Ectodermal cell (in vitro differentiated cells): ENCODE results near the gene ANGPTL7.

Experiments used
- H3K27ac ChIP-seq: 2 replicates; pipeline ENCODE4 v1.7.0; 2013; ENCODE audit warnings: mild to moderate bottlenecking, low read depth, low read length; ENCODE audit not compliant: insufficient read depth, poor library complexity, severe bottlenecking
- H3K27me3 ChIP-seq: 2 replicates; pipeline ENCODE4 v1.7.0; 2013; ENCODE audit warnings: mild to moderate bottlenecking, low read length; ENCODE audit not compliant: insufficient read depth, control insufficient read depth, poor library complexity, severe bottlenecking
- H3K36me3 ChIP-seq: one replicate; pipeline ENCODE4 v1.7.0; 2013; ENCODE audit warnings: low read length; ENCODE audit not compliant: control insufficient read depth, insufficient read depth
- H3K4me1 ChIP-seq: one replicate; pipeline ENCODE4 v1.7.0; 2013; ENCODE audit warnings: low read length; ENCODE audit not compliant: control insufficient read depth, insufficient read depth
- H3K4me3 ChIP-seq: 2 replicates; pipeline ENCODE4 v1.7.0; 2013; ENCODE audit warnings: low read depth, low read length, control low read depth; ENCODE audit not compliant: insufficient read depth
- H3K9me3 ChIP-seq: 2 replicates; pipeline ENCODE4 v1.7.0; 2013; ENCODE audit warnings: mild to moderate bottlenecking, low read length, moderate library complexity; ENCODE audit not compliant: control insufficient read depth
- WGBS, 2 experiments: methylation state at CpG; one replicate each; pipeline ENCODE4 v1.1.7; 2013; ENCODE audit warnings: missing lambda C conversion rate in 2 of 2; 5-methylcytosine and 5-hydroxymethylcytosine counted together

ANGPTL7 gene

GRCh38 chr1:11180342-11180744 is 8.8 kb upstream of the ANGPTL7 start:
- Histone ChIP-seq H3K9me3 (no peaks in the 10 kb centered on the region), H3K4me3 (no peak overlapping the region), H3K36me3 (peaks cover 11% of the 10 kb centered on the region), H3K27ac (no peak overlapping the region), H3K4me1 (peaks cover 35% of the 10 kb centered on the region), H3K27me3 (no peaks in the 10 kb centered on the region)

- Histone ChIP-seq H3K4me1 (peaks cover 17% of the 10 kb centered on the region), H3K9me3 (no peaks in the 10 kb centered on the region), H3K27me3 (no peaks in the 10 kb centered on the region), H3K36me3 (peaks cover 11% of the 10 kb centered on the region), H3K27ac (no peak overlapping the region), H3K4me3 (no peak overlapping the region)
- WGBS, 2 experiments: 95 to 100% methylated on average over 3 of the region's 3 CpGs
Observed at GRCh38 chr1:11182884-11183283, 6.3 kb upstream of the ANGPTL7 start.

- no peak overlapping the region for H3K4me3 ChIP-seq
- H3K36me3 ChIP-seq: peaks cover 15% of the 10 kb centered on the region
- no peak overlapping the region for H3K27ac ChIP-seq
- H3K4me1 ChIP-seq: peaks cover 10% of the 10 kb centered on the region
- H3K9me3 ChIP-seq: no peaks in the 10 kb centered on the region
- no peaks in the 10 kb centered on the region for H3K27me3 ChIP-seq
- WGBS, 2 experiments: 90 to 96% methylated on average over 1 of the region's 1 CpG
Observed at GRCh38 chr1:11184973-11185372, 4.2 kb upstream of the ANGPTL7 start.

- Histone ChIP-seq H3K9me3 (no peaks in the 10 kb centered on the region), H3K36me3 (peaks cover 15% of the 10 kb centered on the region), H3K27me3 (no peaks in the 10 kb centered on the region), H3K4me3 (no peak overlapping the region), H3K27ac (no peak overlapping the region), H3K4me1 (peaks cover 10% of the 10 kb centered on the region)
- WGBS, 2 experiments: 92 to 95% methylated on average over 3 of the region's 3 CpGs
Observed at GRCh38 chr1:11187000-11187399, 2.2 kb upstream of the ANGPTL7 start.

GRCh38 chr1:11187494-11187893 is 1.7 kb upstream of the ANGPTL7 start:
- Histone ChIP-seq H3K9me3 (no peaks in the 10 kb centered on the region), H3K27ac (no peak overlapping the region), H3K4me1 (peaks cover 10% of the 10 kb centered on the region), H3K27me3 (no peaks in the 10 kb centered on the region), H3K36me3 (peaks cover 15% of the 10 kb centered on the region), H3K4me3 (no peak overlapping the region)
- whole genome bisulfite sequencing, 2 experiments: 95 to 96% methylated on average over 2 of the region's 2 CpGs

GRCh38 chr1:11187931-11188330 is 1.2 kb upstream of the ANGPTL7 start:
- peaks cover 15% of the 10 kb centered on the region for H3K36me3 ChIP-seq
- WGBS, 2 experiments: 94% methylated on average over 2 of the region's 2 CpGs
- H3K27ac ChIP-seq: no peak overlapping the region

GRCh38 chr1:11188381-11188780 is 774 bp upstream of the ANGPTL7 start:
- no peaks in the 10 kb centered on the region for H3K9me3 ChIP-seq
- WGBS, 2 experiments: 91 to 100% methylated on average over 1 of the region's 1 CpG
- no peaks in the 10 kb centered on the region for H3K27me3 ChIP-seq
- peaks cover 15% of the 10 kb centered on the region for H3K36me3 ChIP-seq
- no peak overlapping the region for H3K4me3 ChIP-seq
- H3K27ac ChIP-seq: no peak overlapping the region
- H3K4me1 ChIP-seq: peaks cover 10% of the 10 kb centered on the region

More at GRCh38 chr1:11187931-11188330, 1.2 kb upstream of the ANGPTL7 start:
- Histone ChIP-seq H3K4me3 (no peak overlapping the region), H3K4me1 (peaks cover 10% of the 10 kb centered on the region), H3K27me3 (no peaks in the 10 kb centered on the region), H3K9me3 (no peaks in the 10 kb centered on the region)

- H3K4me1 ChIP-seq: peaks cover 15% of the 10 kb centered on the region
- H3K4me3 ChIP-seq: no peak overlapping the region
- H3K36me3 ChIP-seq: peaks cover 28% of the 10 kb centered on the region
- no peaks in the 10 kb centered on the region for H3K27me3 ChIP-seq
- H3K27ac ChIP-seq: no peak overlapping the region
- H3K9me3 ChIP-seq: no peaks in the 10 kb centered on the region
- 94 to 96% methylated on average over 11 of the region's 11 CpGs for WGBS, 2 experiments
Observed at GRCh38 chr1:11193376-11193775, 4.2 kb downstream of the ANGPTL7 start.

GRCh38 chr1:11194407-11195176 is 5.4 kb downstream of the ANGPTL7 start:
- no peaks in the 10 kb centered on the region for H3K9me3 ChIP-seq
- H3K4me1 ChIP-seq: peaks cover 13% of the 10 kb centered on the region
- H3K4me3 ChIP-seq: no peak overlapping the region
- H3K27ac ChIP-seq: no peak overlapping the region
- H3K36me3 ChIP-seq: peaks cover 26% of the 10 kb centered on the region
- H3K27me3 ChIP-seq: no peaks in the 10 kb centered on the region
- WGBS, 2 experiments: 94 to 95% methylated on average over 14 of the region's 14 CpGs

- H3K4me1 ChIP-seq: peaks cover 15% of the 10 kb centered on the region
- no peaks in the 10 kb centered on the region for H3K9me3 ChIP-seq
- 95 to 98% methylated on average over 2 of the region's 2 CpGs for WGBS, 2 experiments
- no peak overlapping the region for H3K27ac ChIP-seq
- H3K4me3 ChIP-seq: no peak overlapping the region
- H3K36me3 ChIP-seq: peaks cover 24% of the 10 kb centered on the region
- H3K27me3 ChIP-seq: no peaks in the 10 kb centered on the region
Observed at GRCh38 chr1:11196945-11197344, 7.8 kb downstream of the ANGPTL7 start.
